Liver (tissue), 9 donors: ENCODE data around the gene ADAMTS4. TPM values are rescaled to one million over a fixed set of nuclear protein-coding genes. Genes with fewer than 3 reads are reported as not detected.

Experiments
- DNase-seq: peaks from one replicate; pipeline ENCODE4 v3.0.0-alpha.2; 2017; ENCODE audit warnings: low spot score
- H3K27ac ChIP-seq, 2 donors: one replicate each; pipeline ENCODE4 v1.7.0; 2013; ENCODE audit warnings: inconsistent platforms in 2 of 2, low read length in 2 of 2, control low read depth in 1 of 2, low read depth in 1 of 2, mild to moderate bottlenecking in 1 of 2
- H3K27me3 ChIP-seq, 4 donors: one replicate each; pipeline versions ENCODE4 v1.6.1 to v1.7.0; 2013; ENCODE audit warnings: low read length in 3 of 4, inconsistent platforms in 1 of 4, mild to moderate bottlenecking in 1 of 4, moderate library complexity in 1 of 4; ENCODE audit not compliant: control insufficient read depth in 4 of 4, insufficient read depth in 4 of 4
- H3K36me3 ChIP-seq, 4 donors: one replicate each; pipeline versions ENCODE4 v1.6.1 to v1.7.0; 2013; ENCODE audit warnings: low read length in 3 of 4, mild to moderate bottlenecking in 3 of 4, low read depth in 1 of 4, moderate library complexity in 1 of 4; ENCODE audit not compliant: control insufficient read depth in 4 of 4, insufficient read depth in 3 of 4
- H3K4me1 ChIP-seq, 4 donors: one replicate each; pipeline versions ENCODE4 v1.6.1 to v1.7.0; 2013; ENCODE audit warnings: low read length in 3 of 4, mild to moderate bottlenecking in 3 of 4, moderate library complexity in 1 of 4; ENCODE audit not compliant: control insufficient read depth in 4 of 4, insufficient read depth in 4 of 4
- H3K4me3 ChIP-seq, 3 donors: one replicate each; pipeline versions ENCODE4 v1.6.1 to v1.7.0; 2013; ENCODE audit warnings: low read length in 3 of 3, control low read depth in 1 of 3, low read depth in 1 of 3, mild to moderate bottlenecking in 1 of 3
- H3K9ac ChIP-seq, 2 donors: one replicate each; pipeline ENCODE4 v1.7.0; 2013; ENCODE audit warnings: low read length in 2 of 2, mild to moderate bottlenecking in 2 of 2, moderate library complexity in 2 of 2, control low read depth in 1 of 2, low read depth in 1 of 2
- H3K9me3 ChIP-seq, 4 donors: one replicate each; pipeline versions ENCODE4 v1.6.1 to v1.7.0; 2013; ENCODE audit warnings: low read length in 3 of 4; ENCODE audit not compliant: control insufficient read depth in 4 of 4
- ATF3 ChIP-seq: IDR thresholded peaks from 2 replicates; pipeline ENCODE4 v1.6.1; 2016; ENCODE audit warnings: antibody characterized with exemption
- CTCF ChIP-seq: fragments of 150-350 bp; IDR thresholded peaks from 2 replicates; pipeline ENCODE4 v1.5.1; 2017; ENCODE audit warnings: improper control_type of control experiment, low read depth, low read length; ENCODE audit not compliant: missing input control
- EGR1 ChIP-seq, 2 donors: IDR thresholded peaks; 2 replicates each; pipeline ENCODE4 v1.6.1; 2016 to 2018; ENCODE audit warnings: antibody characterized with exemption in 2 of 2, low read depth in 2 of 2
- FOXA1 ChIP-seq: IDR thresholded peaks from 2 replicates; pipeline ENCODE4 v1.6.1; 2016; ENCODE audit warnings: antibody characterized with exemption
- GABPA ChIP-seq, 2 donors: IDR thresholded peaks in 1 of 2; conservative IDR thresholded peaks in 1 of 2; 2 replicates each; pipeline ENCODE4 v1.6.1; 2016; ENCODE audit warnings: antibody characterized with exemption in 2 of 2, mild to moderate bottlenecking in 1 of 2, moderate library complexity in 1 of 2
- HNF4A ChIP-seq, 2 donors: conservative IDR thresholded peaks; 2 replicates each; pipeline ENCODE4 v1.6.1; 2016; ENCODE audit warnings: antibody characterized with exemption in 2 of 2, mild to moderate bottlenecking in 2 of 2
- HNF4G ChIP-seq: IDR thresholded peaks from 2 replicates; pipeline ENCODE4 v1.6.1; 2016; ENCODE audit warnings: antibody characterized with exemption
- NR2F2 ChIP-seq: IDR thresholded peaks from 2 replicates; pipeline ENCODE4 v1.6.1; 2016; ENCODE audit warnings: antibody characterized with exemption
- RAD21 ChIP-seq, 2 donors: IDR thresholded peaks; 2 replicates each; pipeline ENCODE4 v1.6.1; 2016; ENCODE audit warnings: antibody characterized with exemption in 2 of 2, mild to moderate bottlenecking in 2 of 2
- RXRA ChIP-seq, 2 donors: IDR thresholded peaks; 2 replicates each; pipeline ENCODE4 v1.6.1; 2017 to 2018; ENCODE audit warnings: antibody characterized with exemption in 2 of 2, mild to moderate bottlenecking in 1 of 2
- SP1 ChIP-seq: IDR thresholded peaks from 2 replicates; pipeline ENCODE4 v1.6.1; 2018; ENCODE audit warnings: antibody characterized with exemption, mild to moderate bottlenecking
- TAF1 ChIP-seq: conservative IDR thresholded peaks from 2 replicates; pipeline ENCODE4 v1.6.1; 2016; ENCODE audit warnings: antibody characterized with exemption, mild to moderate bottlenecking
- YY1 ChIP-seq: IDR thresholded peaks from 2 replicates; pipeline ENCODE4 v1.6.1; 2016; ENCODE audit warnings: antibody characterized with exemption, mild to moderate bottlenecking
- WGBS: extraction: QIAGEN DNeasy Blood & Tissue Kit; methylation state at CpG from one replicate; pipeline ENCODE4 v1.1.7; 2013; 5-methylcytosine and 5-hydroxymethylcytosine counted together
- polyA plus RNA-seq, 2 donors: library from polyadenylated mRNA; stranded (reverse) in 1 of 2; unstranded in 1 of 2; fragments of 200-250 nt in 1 of 2; fragments of >200 nt in 1 of 2; fragmentation: Nextera tagmentation in 1 of 2; extraction: Ambion mirVana in 1 of 2; gene quantifications; one replicate each; pipeline versions ENCODE4 v1.2.1 to v1.2.3, GENCODE V29; 2013 to 2015
- total RNA-seq, 2 donors: library from RNA; depleted of rRNA; stranded (reverse); fragments of >200 nt; gene quantifications; one replicate each; pipeline ENCODE4 v1.2.3, GENCODE V29; 2014
- TF ChIP-seq, protein P1 (sequence below): IDR thresholded peaks from 2 replicates; pipeline ENCODE4 v1.6.1; 2016; ENCODE audit warnings: antibody characterized with exemption, mild to moderate bottlenecking
- TF ChIP-seq, protein P2 (sequence below): IDR thresholded peaks from 2 replicates; pipeline ENCODE4 v1.6.1; 2016; ENCODE audit warnings: antibody characterized with exemption
- TF ChIP-seq, protein P3 (sequence below): IDR thresholded peaks from 2 replicates; pipeline ENCODE4 v1.6.1; 2016; ENCODE audit warnings: antibody characterized with exemption
- donor health status: healthy.
- donor health status: healthy.
- donor health status: healthy.
- donor health status: healthy.
- donor health status: healthy.

The ADAMTS4 gene
- total and polyA plus RNA-seq, 4 donors, result 0.21 to 2.2 (median 0.38) TPM

- DNase-seq, result peak; percentile 97
- peaks cover 0 to 31% (median 12%) of the 10 kb centered on the region in 4 donors for H3K36me3 ChIP-seq
- peak within 1 kb of the TSS; percentile 74 to 84 for H3K9ac ChIP-seq
- peak within 1 kb of the TSS; percentile 59 to 79 for H3K27ac ChIP-seq
- TF ChIP-seq, protein P1, sequence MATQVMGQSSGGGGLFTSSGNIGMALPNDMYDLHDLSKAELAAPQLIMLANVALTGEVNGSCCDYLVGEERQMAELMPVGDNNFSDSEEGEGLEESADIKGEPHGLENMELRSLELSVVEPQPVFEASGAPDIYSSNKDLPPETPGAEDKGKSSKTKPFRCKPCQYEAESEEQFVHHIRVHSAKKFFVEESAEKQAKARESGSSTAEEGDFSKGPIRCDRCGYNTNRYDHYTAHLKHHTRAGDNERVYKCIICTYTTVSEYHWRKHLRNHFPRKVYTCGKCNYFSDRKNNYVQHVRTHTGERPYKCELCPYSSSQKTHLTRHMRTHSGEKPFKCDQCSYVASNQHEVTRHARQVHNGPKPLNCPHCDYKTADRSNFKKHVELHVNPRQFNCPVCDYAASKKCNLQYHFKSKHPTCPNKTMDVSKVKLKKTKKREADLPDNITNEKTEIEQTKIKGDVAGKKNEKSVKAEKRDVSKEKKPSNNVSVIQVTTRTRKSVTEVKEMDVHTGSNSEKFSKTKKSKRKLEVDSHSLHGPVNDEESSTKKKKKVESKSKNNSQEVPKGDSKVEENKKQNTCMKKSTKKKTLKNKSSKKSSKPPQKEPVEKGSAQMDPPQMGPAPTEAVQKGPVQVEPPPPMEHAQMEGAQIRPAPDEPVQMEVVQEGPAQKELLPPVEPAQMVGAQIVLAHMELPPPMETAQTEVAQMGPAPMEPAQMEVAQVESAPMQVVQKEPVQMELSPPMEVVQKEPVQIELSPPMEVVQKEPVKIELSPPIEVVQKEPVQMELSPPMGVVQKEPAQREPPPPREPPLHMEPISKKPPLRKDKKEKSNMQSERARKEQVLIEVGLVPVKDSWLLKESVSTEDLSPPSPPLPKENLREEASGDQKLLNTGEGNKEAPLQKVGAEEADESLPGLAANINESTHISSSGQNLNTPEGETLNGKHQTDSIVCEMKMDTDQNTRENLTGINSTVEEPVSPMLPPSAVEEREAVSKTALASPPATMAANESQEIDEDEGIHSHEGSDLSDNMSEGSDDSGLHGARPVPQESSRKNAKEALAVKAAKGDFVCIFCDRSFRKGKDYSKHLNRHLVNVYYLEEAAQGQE, result peak; percentile 54
- TF ChIP-seq YY1 (peak; percentile 93), FOXA1 (no peak), RAD21 (IDR thresholded peaks at IDR 0.05) (peak in 1 of 2 donors; percentile 53), RXRA (IDR thresholded peaks at IDR 0.05) (peak; percentile 59 to 63), HNF4G (no peak), NR2F2 (peak; percentile 63), CTCF (peak; percentile 26), EGR1 (IDR thresholded peaks at IDR 0.05; ENCODE audit: low read depth in 2 of 2) (peak in 1 of 2 donors; percentile 62), GABPA (IDR thresholded peaks at IDR 0.05 in 1 of 2, conservative IDR thresholded peaks at IDR 0.05 in 1 of 2) (peak in 1 of 2 donors; percentile 76), TAF1 (peak; percentile 45), HNF4A (conservative IDR thresholded peaks at IDR 0.05) (peak; percentile 23 to 39), SP1 (peak; percentile 88), ATF3 (no peak)
- TF ChIP-seq, protein P2, sequence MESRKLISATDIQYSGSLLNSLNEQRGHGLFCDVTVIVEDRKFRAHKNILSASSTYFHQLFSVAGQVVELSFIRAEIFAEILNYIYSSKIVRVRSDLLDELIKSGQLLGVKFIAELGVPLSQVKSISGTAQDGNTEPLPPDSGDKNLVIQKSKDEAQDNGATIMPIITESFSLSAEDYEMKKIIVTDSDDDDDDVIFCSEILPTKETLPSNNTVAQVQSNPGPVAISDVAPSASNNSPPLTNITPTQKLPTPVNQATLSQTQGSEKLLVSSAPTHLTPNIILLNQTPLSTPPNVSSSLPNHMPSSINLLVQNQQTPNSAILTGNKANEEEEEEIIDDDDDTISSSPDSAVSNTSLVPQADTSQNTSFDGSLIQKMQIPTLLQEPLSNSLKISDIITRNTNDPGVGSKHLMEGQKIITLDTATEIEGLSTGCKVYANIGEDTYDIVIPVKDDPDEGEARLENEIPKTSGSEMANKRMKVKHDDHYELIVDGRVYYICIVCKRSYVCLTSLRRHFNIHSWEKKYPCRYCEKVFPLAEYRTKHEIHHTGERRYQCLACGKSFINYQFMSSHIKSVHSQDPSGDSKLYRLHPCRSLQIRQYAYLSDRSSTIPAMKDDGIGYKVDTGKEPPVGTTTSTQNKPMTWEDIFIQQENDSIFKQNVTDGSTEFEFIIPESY, result peak; percentile 98
- TF ChIP-seq, protein P3, sequence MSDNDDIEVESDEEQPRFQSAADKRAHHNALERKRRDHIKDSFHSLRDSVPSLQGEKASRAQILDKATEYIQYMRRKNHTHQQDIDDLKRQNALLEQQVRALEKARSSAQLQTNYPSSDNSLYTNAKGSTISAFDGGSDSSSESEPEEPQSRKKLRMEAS, result peak; percentile 96
- peaks cover 4 to 30% (median 21%) of the 10 kb centered on the region in 4 donors for H3K4me1 ChIP-seq
- under 1% methylated on average over 54 of the region's 54 CpGs for WGBS
- H3K9me3 ChIP-seq, result no peaks in the 10 kb centered on the region
- H3K27me3 ChIP-seq, result no peaks in the 10 kb centered on the region
- peak within 1 kb of the TSS; percentile 67 to 86 (median 82) for H3K4me3 ChIP-seq
Observed at GRCh38 chr1:161165742-161166668, 32.8 kb downstream of the ADAMTS4 start, which contains the start of gene PPOX. TSS of gene PPOX (plus strand) at chr1:161166426. CDS start at chr1:161166848, 422 bp downstream.
